HG03442 (cell line): ENCODE results near the gene ARHGAP22.

Experiments
- ATAC-seq: cut with Tn5 transposase; IDR thresholded peaks from one replicate; pipeline ENCODE4 v1.9.1; 2021; ENCODE audit warnings: mild to moderate bottlenecking, moderate library complexity; ENCODE audit not compliant: unreplicated experiment

ARHGAP22 gene

GRCh38 chr10:48607356-48608278 lies 2.7 kb upstream of the ARHGAP22 start:
- no peak for ATAC-seq

DNA sequence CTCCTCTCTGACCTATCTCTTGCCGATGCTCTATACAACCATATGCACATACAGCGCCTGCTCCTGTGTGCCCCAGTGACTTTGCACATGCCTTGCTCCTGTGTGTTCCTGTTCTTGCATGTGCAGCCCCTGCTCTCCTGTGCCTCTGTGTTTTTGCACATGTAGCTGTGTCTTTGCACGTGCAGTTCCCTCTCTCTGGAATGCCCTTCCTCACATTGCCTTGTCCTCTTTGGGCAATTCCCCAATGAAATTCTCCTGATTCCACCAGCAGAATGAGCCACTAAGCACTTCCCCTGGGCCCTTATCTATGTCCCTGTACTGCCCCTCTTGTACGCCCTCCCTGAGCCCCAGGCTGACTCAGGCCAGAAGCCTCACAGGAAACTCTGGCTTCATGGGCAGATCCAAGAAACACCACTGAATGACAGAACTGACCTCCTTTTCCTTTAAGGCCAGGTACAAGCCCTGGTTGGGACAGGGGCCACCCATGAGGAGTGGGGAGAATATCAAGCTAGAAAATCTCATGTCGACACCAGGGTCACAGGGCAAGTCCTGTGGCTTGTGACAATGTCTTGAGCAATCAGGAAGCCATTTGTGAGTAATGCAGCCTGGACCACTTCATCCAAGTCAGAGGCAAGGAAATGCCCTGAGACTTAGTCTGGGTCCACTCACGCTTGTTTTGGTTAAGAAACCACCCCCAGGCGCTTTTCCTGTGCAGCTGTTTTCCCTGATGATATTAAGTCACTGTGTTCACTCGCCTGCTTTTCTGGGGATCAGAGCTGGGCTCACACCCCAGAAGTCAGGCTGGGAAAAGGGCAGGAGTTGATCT lies 1.9 kb upstream of the ARHGAP22 start:
- ATAC-seq, result no peak

DNA sequence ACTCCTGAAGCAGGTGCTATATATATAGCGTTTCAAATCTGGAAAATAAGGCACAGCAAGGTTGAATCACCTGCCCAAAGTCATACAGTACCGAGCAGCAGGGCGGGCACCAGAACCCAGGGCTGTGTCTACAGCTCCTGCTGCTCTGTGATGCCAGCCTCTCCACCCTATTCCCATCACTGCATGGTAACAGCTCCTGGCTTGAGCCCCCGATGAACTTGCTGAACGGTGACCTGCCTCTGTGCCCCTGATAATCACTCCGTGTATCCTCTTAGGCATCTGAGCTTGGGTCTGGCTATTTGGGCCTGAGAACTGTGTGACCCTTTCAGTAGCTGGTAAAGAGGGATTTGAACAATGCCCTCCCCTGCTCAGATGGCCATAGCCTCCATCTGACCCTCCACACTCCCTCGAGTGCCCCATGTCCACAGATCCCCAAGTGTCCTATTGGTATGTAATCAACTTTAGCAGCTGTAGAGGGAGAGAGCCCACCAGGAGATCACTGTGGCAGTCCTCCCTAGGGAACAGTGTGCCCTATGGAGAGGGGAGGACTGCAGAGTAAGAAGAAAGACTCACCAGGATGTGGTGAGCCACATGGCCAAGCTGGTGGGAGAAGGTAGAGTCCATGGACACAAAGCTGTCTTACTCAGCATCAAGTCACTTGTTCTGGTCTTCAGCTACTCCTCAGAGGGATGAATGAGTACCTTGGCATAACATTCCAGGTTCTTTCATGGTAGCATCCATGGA lies 1.1 kb upstream of the ARHGAP22 start:
- no peak for ATAC-seq

DNA sequence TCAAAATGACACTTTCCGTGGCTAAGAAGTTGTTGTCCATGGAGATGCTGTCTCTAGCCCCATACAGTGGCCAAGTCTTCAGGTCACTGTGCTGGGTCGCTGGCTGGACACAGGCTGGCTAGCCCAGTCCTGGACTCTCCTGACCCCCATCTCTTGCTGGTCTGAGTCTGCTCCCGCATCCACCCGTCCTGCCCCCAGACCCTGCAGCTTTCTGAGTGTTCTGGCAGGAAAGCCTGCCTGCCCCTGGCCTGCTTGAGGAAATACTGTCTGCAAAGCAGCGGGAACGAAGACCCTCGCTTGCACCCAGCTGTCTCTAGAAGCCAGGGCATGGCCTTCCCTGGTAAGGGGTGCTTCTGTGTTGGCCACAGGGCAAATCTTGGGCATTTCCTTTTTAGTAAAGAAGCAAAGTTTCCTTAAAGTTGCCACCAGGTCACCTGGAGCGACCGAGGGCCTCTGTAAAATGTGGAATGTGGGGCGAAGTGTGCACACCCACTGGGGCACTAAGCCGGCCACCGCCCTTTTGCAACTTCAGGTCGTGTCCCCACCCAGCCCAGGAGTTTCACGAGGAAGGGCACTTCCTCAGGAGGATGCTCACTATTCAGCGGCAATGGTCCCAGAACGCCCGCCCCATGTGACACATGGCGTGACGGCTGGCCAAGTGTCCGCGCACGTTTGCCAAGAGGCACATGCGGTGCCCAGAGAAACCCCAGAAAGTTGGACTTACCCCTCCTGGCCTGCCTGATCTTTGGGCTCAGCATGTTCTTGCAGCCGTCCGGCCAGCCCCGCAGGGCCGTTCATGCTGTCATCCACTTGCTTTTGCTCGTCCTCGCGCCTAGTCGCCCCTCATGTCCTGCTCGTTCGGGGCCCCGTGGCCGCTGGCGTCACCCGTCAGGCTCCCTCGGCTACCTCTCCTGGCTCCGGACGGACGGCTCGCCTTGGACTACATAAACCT lies 558 bp downstream of the ARHGAP22 start:
- ATAC-seq, result no peak

DNA sequence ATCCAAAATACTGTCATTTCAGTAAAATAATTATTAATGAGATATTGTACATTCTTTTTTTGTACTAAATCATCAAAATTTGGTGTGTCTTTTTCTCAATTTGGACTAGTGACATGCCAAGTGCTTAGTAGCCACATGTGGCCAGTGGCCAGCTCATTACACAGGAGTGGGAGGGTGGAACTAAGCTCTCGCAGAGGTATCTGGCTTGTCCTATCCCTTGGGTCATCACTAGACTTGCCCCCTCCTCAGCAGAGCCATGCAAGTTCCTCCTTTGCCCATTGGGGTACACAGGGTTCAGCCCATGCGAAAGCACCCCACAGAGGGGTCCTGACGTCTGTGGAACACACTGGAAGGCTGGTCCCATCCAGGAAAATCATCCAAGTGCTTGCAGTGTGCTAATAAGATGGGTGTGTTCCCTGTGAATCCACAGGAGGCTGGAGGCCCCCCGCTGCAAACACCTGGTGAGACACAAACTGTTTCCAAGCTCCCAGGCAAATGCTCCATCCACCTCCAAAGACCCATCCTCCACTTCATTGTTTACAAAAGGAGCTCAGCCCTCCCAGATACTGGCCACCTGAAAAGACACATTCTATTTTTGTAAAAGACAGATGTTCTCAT lies 1.3 kb downstream of the ARHGAP22 start:
- no peak for ATAC-seq

- ATAC-seq, result no peak
Measured at GRCh38 chr10:48602401-48603135, 2.3 kb downstream of the ARHGAP22 start.

DNA sequence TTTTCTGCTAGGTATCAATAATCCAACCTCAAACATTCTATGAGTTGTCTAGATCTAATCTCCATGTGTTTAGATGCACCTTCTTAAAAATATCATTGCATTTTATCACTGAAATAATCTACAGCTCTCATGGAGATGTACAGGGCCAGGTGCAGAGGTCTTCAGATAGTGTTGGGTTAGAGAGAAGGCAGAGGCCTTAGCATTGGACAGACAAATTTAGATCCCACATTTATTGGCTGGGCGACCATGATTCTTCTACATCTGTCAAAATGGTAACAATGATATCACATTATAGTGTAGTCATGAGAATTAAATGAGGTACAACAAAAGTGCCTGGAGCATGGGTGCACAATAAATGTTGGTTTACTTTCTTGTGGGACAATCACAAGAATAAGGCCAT lies 3.1 kb downstream of the ARHGAP22 start:
- no peak for ATAC-seq

GRCh38 chr10:48600645-48601505 lies 4.0 kb downstream of the ARHGAP22 start:
- ATAC-seq, result no peak

- ATAC-seq, result no peak
Measured at GRCh38 chr10:48599830-48600134, 5.1 kb downstream of the ARHGAP22 start.

- ATAC-seq, result no peak
Measured at GRCh38 chr10:48598936-48599829, 5.7 kb downstream of the ARHGAP22 start.

- ATAC-seq, result no peak
Measured at GRCh38 chr10:48598243-48598935, 6.5 kb downstream of the ARHGAP22 start.

DNA sequence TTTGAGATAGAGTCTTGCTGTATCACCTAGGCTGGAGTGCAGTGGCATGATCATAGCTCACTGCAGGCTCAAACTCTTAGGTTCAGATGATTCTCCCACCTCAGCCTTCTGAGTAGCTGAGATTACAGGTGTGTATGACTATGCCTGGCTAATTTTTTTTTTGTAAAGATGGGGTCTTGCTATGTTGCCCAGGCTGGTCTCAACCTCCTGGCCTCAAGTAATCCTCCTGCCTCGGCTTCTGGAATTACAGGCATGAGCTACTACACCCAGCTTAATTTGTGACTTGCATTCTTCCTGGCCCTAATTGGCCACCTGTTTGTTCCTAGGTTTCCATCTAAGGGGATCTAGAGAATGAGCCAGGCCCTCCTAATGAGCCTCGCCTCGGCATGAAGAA lies 9.3 kb downstream of the ARHGAP22 start:
- no peak for ATAC-seq

DNA sequence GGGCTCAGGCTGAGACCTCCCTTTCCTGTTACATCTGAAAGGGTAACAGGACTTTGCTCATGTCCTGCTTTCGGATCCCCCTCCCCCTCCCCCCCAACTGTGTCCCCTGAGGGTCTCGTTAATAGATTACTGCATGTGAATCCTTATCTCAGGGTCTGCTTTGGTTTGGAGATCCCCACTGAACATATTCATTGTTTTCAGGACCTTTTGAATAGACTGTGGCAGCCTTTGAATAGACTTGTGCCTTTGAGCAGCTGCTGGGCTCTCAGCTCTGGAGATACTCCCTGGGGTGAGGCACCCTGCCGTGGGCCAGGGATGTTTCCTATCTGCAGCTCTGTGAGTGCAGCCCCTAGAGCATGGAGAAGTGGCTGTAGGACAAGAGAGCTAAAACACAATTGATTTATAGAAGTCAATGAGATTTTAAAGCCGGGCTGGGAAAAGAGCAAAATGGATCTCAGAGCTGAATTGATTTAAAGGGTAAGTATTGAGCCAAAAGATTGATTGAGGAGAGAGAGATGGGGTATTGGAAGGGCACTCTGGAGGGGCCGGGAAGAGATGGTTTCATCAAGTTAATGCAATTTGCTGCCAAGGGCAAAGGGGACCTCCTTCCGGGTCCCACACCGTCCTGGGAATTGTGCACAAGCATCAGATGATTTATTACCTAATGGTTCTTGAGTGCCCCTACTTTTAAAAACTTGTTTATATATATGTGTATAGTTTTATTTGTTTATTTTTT lies 9.9 kb downstream of the ARHGAP22 start:
- ATAC-seq, result no peak

GRCh38 chr10:48594371-48594770 lies 10.5 kb downstream of the ARHGAP22 start:
- no peak for ATAC-seq

- no peak for ATAC-seq
Measured at GRCh38 chr10:48592346-48592745, 12.5 kb downstream of the ARHGAP22 start.

DNA sequence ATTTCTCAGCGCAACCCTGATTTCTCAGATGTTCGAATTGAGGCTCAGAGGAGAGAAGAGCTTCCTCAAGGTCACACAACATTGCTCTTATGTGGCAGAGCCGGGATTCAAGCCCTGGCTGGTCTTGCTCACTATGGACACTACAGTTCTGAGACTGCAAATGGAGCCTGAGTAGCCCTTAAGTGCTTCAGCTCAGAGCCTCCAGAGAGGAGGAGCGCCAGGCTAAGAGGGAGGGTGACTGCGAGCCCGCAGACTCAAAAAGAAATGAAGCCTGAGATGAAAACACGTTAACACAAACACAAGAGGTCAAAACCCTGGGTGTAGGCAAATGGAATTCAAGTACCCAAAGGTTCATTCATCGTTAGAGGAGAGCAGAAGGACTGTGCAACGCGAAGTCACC lies 13.9 kb downstream of the ARHGAP22 start:
- ATAC-seq, result no peak
